Peyer's patch (tissue), 4 donors: ENCODE data around the gene RCC2.
"Not testable (repeated sequence)": the region's sequence is repeated elsewhere in the genome, so short reads cannot be mapped to it uniquely, and the experiment has no call there.

Experiments used
- POLR2A ChIP-seq, 2 donors: fragments of 450-650 bp; IDR thresholded peaks; one replicate each; pipeline ENCODE4 v1.5.1; 2017; ENCODE audit warnings: antibody characterized with exemption in 2 of 2, mild to moderate bottlenecking in 2 of 2, moderate library complexity in 2 of 2
- TF ChIP-seq, protein P1 (sequence below), 6 experiments: fragments of 450-650 bp in 4 of 6; fragments of 200-600 bp in 2 of 6; sonication (generic) in 1 of 6; IDR thresholded peaks; one replicate each; pipeline ENCODE4 v1.5.1; 2017 to 2019; ENCODE audit warnings: antibody characterized with exemption in 6 of 6, mild to moderate bottlenecking in 3 of 6, moderate library complexity in 1 of 6

DNA sequence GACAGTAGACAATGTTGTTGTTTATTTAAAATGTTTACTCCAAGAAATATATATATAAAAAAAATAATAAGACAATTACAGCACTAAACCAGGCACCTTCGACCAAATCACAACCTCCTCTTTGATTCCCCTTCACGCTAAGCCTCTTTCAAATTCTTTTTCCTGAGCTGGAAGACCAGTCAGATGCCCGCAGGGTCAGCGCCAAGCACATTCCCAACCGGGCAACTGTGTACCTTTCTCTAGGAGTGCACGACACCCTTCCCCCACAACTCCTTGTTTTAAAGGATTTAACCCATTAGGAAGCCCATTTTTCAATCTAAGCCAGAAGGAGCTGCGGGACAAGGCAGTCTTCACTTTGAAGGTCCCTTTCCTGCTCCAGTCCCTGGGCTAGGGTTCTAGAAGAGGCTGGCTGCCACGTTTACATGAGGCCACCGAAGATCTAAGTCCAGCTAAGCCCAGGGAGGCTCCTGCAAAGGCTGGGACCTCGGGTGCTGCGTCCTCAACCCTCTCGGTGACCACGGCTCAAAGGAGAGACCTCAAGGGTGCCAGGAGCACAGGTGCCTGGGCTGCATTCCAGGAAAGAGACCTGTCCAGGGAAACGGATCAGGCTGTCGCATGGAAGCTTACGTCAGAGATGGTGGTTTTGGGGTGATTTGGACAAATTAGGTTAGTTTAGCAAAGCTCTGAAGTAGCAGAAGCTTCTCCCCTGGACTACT is 32.6 kb downstream of the RCC2 start:
- TF ChIP-seq, protein P1, sequence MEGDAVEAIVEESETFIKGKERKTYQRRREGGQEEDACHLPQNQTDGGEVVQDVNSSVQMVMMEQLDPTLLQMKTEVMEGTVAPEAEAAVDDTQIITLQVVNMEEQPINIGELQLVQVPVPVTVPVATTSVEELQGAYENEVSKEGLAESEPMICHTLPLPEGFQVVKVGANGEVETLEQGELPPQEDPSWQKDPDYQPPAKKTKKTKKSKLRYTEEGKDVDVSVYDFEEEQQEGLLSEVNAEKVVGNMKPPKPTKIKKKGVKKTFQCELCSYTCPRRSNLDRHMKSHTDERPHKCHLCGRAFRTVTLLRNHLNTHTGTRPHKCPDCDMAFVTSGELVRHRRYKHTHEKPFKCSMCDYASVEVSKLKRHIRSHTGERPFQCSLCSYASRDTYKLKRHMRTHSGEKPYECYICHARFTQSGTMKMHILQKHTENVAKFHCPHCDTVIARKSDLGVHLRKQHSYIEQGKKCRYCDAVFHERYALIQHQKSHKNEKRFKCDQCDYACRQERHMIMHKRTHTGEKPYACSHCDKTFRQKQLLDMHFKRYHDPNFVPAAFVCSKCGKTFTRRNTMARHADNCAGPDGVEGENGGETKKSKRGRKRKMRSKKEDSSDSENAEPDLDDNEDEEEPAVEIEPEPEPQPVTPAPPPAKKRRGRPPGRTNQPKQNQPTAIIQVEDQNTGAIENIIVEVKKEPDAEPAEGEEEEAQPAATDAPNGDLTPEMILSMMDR (IDR thresholded peaks at IDR 0.05): not testable (repeated sequence)
- not testable (repeated sequence) for TF ChIP-seq POLR2A (IDR thresholded peaks at IDR 0.05)
